ENCODE measurements around the gene PCDH9.

Gene PCDH9

DNA sequence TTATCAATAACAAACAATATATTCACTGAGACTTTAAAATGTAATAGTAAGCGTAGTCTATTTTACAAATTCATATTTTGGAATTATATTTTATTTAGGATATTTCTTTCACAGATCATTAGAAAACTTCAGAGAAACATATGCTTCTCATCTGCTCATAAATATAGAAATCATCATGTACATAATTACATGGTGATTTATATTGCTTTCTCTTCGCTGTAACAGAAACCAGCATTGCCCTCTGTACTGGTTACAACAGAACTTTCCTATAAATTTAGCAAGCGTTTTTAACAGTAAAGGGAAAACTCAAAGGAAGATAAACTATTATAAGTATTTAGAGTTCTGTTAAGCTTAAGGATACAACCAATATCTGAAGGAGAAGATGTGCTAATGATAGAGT lies 672.8 kb downstream of the PCDH9 start:
- DNase-seq (ENCODE audit: low read depth in 1 of 2, low spot score in 1 of 2): no peak
- no peak overlapping the region for H3K27ac ChIP-seq (replicated peaks)
- H3K4me3 ChIP-seq (replicated peaks; ENCODE audit: insufficient read depth, low read length): no peak overlapping the region
- TF ChIP-seq, protein P1, sequence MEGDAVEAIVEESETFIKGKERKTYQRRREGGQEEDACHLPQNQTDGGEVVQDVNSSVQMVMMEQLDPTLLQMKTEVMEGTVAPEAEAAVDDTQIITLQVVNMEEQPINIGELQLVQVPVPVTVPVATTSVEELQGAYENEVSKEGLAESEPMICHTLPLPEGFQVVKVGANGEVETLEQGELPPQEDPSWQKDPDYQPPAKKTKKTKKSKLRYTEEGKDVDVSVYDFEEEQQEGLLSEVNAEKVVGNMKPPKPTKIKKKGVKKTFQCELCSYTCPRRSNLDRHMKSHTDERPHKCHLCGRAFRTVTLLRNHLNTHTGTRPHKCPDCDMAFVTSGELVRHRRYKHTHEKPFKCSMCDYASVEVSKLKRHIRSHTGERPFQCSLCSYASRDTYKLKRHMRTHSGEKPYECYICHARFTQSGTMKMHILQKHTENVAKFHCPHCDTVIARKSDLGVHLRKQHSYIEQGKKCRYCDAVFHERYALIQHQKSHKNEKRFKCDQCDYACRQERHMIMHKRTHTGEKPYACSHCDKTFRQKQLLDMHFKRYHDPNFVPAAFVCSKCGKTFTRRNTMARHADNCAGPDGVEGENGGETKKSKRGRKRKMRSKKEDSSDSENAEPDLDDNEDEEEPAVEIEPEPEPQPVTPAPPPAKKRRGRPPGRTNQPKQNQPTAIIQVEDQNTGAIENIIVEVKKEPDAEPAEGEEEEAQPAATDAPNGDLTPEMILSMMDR (IDR thresholded peaks at IDR 0.05; ENCODE audit: insufficient read depth, low read length): no peak
- TF ChIP-seq, protein P2, sequence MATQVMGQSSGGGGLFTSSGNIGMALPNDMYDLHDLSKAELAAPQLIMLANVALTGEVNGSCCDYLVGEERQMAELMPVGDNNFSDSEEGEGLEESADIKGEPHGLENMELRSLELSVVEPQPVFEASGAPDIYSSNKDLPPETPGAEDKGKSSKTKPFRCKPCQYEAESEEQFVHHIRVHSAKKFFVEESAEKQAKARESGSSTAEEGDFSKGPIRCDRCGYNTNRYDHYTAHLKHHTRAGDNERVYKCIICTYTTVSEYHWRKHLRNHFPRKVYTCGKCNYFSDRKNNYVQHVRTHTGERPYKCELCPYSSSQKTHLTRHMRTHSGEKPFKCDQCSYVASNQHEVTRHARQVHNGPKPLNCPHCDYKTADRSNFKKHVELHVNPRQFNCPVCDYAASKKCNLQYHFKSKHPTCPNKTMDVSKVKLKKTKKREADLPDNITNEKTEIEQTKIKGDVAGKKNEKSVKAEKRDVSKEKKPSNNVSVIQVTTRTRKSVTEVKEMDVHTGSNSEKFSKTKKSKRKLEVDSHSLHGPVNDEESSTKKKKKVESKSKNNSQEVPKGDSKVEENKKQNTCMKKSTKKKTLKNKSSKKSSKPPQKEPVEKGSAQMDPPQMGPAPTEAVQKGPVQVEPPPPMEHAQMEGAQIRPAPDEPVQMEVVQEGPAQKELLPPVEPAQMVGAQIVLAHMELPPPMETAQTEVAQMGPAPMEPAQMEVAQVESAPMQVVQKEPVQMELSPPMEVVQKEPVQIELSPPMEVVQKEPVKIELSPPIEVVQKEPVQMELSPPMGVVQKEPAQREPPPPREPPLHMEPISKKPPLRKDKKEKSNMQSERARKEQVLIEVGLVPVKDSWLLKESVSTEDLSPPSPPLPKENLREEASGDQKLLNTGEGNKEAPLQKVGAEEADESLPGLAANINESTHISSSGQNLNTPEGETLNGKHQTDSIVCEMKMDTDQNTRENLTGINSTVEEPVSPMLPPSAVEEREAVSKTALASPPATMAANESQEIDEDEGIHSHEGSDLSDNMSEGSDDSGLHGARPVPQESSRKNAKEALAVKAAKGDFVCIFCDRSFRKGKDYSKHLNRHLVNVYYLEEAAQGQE (IDR thresholded peaks at IDR 0.05; ENCODE audit: insufficient replicate concordance, low read depth): no peak
- no peak for TF ChIP-seq SPI1 (IDR thresholded peaks at IDR 0.05; ENCODE audit: borderline replicate concordance, low read depth)
- no peak for TF ChIP-seq GABPA (IDR thresholded peaks at IDR 0.05; ENCODE audit: low read depth)
- TF ChIP-seq POLR2AphosphoS5 (IDR thresholded peaks at IDR 0.05; ENCODE audit: low read depth): no peak
- no peaks in the 10 kb centered on the region for H3K27me3 ChIP-seq (ENCODE audit: insufficient read depth, poor library complexity, severe bottlenecking)

DNA sequence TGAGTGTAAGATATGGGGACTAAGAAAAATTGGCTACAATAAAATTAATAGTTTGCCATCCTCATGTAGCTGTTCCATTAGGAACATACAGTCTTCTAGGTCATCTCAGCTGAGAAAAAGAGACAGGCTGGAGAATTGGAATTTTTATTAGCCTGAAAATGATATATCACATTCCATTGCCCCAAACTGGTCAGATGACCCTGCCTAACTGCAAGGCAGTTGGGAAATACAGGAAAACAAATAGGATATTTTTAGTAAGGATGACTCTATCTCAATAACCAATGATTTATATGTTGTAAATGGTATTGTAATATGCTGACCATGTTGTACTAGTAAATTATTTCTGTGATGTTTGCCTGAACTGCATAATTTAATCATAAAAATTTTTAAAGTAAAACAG lies 673.8 kb downstream of the PCDH9 start:
- Histone ChIP-seq H3K27ac (replicated peaks) (no peak overlapping the region), H3K27me3 (ENCODE audit: insufficient read depth, poor library complexity, severe bottlenecking) (no peaks in the 10 kb centered on the region), H3K4me3 (replicated peaks; ENCODE audit: insufficient read depth, low read length) (no peak overlapping the region)
- DNase-seq (ENCODE audit: low read depth in 1 of 2, low spot score in 1 of 2): no peak
- TF ChIP-seq, protein P2 (IDR thresholded peaks at IDR 0.05; ENCODE audit: insufficient replicate concordance, low read depth): no peak
- no peak for TF ChIP-seq POLR2AphosphoS5 (IDR thresholded peaks at IDR 0.05; ENCODE audit: low read depth)
- no peak for TF ChIP-seq SPI1 (IDR thresholded peaks at IDR 0.05; ENCODE audit: borderline replicate concordance, low read depth)
- no peak for TF ChIP-seq GABPA (IDR thresholded peaks at IDR 0.05; ENCODE audit: low read depth)

DNA sequence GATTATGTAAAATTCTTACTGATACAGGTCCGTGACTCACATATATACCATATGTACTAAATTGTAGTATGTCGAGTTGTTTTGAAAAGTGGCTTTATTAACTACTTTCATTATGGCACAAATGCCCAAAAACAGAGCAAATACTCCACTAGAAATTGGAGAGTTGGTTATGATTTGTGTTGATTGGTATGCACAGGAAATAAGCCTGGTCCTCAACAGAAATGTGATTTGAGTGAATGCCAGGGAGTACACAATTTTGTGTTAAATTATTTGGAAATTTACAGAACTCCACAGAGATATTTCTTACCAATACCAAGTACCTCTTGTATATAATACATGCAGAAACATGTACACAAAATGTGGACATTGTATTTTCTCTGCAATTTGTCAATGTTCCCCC lies 676.7 kb downstream of the PCDH9 start:
- Histone ChIP-seq H3K27me3 (ENCODE audit: insufficient read depth, poor library complexity, severe bottlenecking) (no peaks in the 10 kb centered on the region), H3K27ac (replicated peaks) (no peak overlapping the region), H3K4me3 (replicated peaks; ENCODE audit: insufficient read depth, low read length) (no peak overlapping the region)
- no peak for DNase-seq (ENCODE audit: low read depth in 1 of 2, low spot score in 1 of 2)
- TF ChIP-seq SPI1 (IDR thresholded peaks at IDR 0.05; ENCODE audit: borderline replicate concordance, low read depth) (no peak), GABPA (IDR thresholded peaks at IDR 0.05; ENCODE audit: low read depth) (no peak), POLR2AphosphoS5 (IDR thresholded peaks at IDR 0.05; ENCODE audit: low read depth) (no peak)
- TF ChIP-seq, protein P1 (IDR thresholded peaks at IDR 0.05; ENCODE audit: insufficient read depth, low read length): no peak
- TF ChIP-seq, protein P2 (IDR thresholded peaks at IDR 0.05; ENCODE audit: insufficient replicate concordance, low read depth): no peak
